GM18951 (cell line): ENCODE results near the gene GAL3ST2.
"Not testable (repeated sequence)": the region's sequence is repeated elsewhere in the genome, so short reads cannot be mapped to it uniquely, and the experiment has no call there.

ENCODE experiments used
- POLR2A ChIP-seq: IDR thresholded peaks from 4 replicates; pipeline ENCODE4 v1.6.1; 2011; ENCODE audit warnings: mild to moderate bottlenecking; ENCODE audit not compliant: insufficient read length, insufficient read depth; ENCODE audit errors: extremely low read depth
- in situ Hi-C: fragments of 300-500 bp; cut with MboI; formaldehyde crosslinking; loops from one replicate; pipeline ENCODE4 v1.12.0; 2022; ENCODE audit warnings: low sequenced_read_pairs, mixed read lengths, inconsistent platforms; ENCODE audit not compliant: unreplicated experiment

GAL3ST2 gene

DNA sequence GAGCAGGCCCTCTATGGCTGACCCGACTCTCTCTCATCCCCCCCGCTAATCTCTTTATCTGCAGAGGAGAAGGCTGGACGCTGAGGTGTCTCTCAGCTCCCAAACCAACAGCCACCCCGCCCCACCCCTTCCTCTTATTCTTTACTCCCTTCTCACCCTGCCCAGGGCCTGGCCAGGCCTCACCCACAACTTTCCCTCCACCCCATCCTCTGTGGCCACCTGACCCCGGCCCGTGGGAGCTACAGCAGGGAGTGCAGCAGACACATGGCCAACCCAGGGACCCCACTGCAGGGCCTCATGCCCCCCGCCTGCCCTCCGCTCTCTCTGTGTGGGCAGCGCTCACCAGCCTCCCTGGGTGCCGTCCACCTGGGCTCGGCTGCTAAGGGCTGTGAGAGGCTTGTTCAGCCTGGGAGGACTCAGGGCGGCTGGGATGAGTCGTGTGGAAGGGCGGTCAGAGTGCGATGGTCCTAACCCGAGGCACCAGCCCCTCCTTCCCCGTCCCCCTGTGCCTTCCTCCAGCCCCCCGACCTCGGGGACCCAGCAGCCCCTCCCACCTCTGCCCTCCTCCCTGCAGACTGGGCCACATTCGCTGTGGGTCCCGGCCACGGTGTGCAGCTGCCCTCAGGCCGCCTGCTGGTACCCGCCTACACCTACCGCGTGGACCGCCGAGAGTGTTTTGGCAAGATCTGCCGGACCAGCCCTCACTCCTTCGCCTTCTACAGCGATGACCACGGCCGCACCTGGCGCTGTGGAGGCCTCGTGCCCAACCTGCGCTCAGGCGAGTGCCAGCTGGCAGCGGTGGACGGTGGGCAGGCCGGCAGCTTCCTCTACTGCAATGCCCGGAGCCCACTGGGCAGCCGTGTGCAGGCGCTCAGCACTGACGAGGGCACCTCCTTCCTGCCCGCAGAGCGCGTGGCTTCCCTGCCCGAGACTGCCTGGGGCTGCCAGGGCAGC lies 39.1 kb downstream of the GAL3ST2 start:
- in situ Hi-C loops, result no loop called here
- TF ChIP-seq POLR2A, result no peak

- in situ Hi-C loops, result no loop called here
- TF ChIP-seq POLR2A, result no peak
Measured at GRCh38 chr2:241816431-241817121, 40.0 kb downstream of the GAL3ST2 start.

GRCh38 chr2:241817126-241817820 lies 40.7 kb downstream of the GAL3ST2 start:
- in situ Hi-C loops, result no loop called here
- TF ChIP-seq POLR2A, result no peak

GRCh38 chr2:241817821-241818215 lies 41.2 kb downstream of the GAL3ST2 start:
- in situ Hi-C loops, result not testable (repeated sequence)

DNA sequence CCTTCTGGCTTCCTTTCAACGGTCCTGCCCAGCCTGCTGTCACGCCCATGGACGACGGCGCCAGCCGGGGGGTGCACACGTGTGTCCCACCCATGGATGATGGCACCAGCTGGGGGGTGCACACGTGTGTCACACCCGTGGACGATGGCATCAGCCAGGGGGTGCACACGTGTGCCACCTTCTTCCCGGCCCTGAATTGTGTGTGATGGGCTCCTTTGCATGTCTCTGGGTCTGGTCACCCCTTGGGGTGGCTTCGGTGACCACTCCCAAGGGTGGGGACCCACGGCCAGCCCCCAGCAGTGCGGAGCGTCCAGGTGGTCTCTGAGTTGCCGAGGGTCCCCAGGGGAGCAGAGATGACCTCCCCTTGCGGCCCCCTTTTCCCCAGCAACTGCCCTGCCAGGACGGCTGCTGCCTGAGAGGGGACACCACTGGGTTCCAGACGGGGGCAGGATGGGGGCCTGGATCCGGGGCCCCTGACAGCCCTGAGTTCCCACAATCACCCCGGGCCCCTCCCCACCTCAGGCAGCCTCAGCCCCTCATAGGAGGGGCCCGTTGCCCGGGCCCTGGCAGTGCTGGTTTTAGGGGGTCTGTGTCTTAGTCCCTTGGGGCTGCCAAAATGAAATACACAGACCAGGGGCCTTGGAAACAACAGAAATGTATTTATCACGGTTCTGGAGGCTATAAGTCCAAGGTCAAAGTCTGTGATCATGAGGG lies 41.8 kb downstream of the GAL3ST2 start:
- TF ChIP-seq POLR2A, result no peak
- in situ Hi-C loops, result no loop called here

- in situ Hi-C loops, result no loop called here
- no peak for TF ChIP-seq POLR2A
Measured at GRCh38 chr2:241818943-241819270, 42.3 kb downstream of the GAL3ST2 start.

- in situ Hi-C loops, result not testable (repeated sequence)
Measured at GRCh38 chr2:241819947-241820624, 43.5 kb downstream of the GAL3ST2 start.

GRCh38 chr2:241820625-241821384 lies 44.2 kb downstream of the GAL3ST2 start:
- TF ChIP-seq POLR2A, result no peak
- in situ Hi-C loops, result no loop called here

DNA sequence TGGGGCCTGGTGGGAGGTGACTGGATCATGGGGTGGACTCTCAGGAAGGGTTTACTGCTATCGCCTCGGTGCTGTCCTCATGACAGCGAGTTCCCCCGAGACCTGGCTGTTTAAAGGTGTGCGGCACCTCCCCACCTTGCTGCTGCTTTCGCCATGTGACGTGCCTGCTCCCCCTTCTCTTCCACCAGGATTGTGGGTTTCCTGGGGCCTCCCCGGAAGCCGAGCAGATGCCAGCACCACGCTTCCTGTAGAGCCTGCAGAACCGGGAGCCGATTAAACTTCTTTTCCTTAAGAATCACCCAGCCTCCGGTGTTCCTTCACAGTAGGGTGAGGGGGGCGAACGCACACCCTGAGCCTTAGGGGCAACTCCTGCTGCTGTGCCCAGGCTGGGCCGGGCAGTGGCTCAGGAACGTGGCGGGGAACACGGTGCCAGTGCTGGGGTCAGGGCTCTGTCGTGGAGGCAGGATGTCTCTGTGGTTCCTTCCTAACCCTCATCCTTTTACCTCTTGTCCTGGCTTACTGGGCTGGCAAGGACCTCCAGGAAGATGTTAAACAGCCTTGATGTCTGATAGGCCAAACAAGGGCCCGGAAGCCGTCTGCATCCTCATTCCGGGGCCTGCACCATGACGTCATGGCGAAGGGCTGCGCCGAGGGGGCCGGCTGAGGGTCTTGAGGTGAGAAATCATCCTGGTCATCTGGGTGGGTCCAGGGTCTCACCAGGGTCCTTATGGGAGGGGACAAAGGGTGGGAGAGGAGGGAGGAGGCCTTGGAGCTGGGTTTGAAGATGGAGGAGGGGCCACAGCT lies 45.0 kb downstream of the GAL3ST2 start:
- in situ Hi-C loops, result no loop called here

DNA sequence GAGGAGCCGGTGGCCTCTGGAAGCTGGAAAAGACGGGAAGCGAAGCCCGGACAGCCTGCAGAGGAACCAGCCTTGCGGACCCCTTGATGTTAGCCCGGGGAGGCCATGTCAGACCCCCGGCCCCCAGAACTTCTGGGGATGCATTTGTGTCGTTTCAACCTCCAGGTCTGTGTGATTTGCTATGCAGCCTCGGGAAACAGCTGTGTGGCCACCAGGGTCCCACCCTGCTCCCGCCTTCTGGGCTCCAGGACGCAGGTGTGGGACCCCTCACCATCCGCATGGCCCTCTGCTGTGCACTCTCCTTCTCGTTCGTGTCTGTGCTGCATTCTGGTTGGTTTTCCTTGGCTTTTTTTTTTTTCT lies 45.6 kb downstream of the GAL3ST2 start:
- in situ Hi-C loops, result no loop called here
- no peak for TF ChIP-seq POLR2A

More for the DNA sequence above, 45.0 kb downstream of the GAL3ST2 start:
- TF ChIP-seq POLR2A, result no peak

DNA sequence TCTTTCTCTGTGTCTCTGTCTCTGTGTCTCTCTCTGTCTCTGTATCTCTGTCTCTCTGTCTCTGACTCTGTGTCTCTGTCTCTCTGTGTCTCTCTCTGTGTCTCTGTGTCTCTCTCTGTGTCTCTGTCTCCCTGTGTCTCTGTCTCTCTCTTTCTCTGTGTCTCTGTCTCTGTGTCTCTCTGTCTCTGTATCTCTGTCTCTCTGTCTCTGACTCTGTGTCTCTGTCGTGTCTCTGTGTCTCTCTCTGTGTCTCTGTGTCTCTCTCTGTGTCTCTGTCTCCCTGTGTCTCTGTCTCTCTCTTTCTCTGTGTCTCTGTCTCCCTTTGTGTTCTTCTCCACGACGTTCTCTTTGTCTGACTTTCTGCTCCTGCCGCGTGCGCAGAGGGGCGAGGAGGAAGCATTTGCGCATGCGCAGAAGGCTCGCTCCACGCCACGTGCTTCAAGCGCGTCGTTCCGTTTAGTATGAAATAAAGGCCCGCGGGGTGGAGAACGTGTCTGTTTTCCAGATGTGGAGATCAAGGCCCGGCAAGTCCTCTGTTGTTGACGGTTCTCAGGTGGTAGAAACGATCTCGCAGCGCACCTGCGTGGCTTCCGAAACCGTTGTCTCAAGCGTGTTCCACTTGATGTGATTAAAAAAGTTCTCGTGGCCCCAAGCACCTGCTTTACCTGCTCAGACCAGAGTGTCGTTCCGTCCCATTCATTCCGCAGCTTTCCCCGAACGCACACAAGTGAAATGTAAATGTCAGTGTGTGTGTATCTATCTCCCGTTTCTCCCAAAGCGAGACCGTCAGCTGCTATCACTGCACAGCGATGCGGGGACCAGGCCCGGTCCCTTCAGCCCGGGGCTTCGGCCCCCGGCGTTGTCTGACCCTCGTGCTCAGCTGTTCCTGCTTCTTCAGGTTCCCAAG lies 47.2 kb downstream of the GAL3ST2 start:
- in situ Hi-C loops, result not testable (repeated sequence)
